ENCODE measurements around the gene CIRBP.

CIRBP gene

GRCh38 chr19:1223018-1223855 is 45.9 kb upstream of the CIRBP start:
- peak; percentile 68 for TF ChIP-seq CTCF (conservative IDR thresholded peaks at IDR 0.05; ENCODE audit: low read depth, low read length)
- H3K4me3 ChIP-seq (ENCODE audit: low read length) = no peak overlapping the region
- DNase-seq (ENCODE audit: low read depth) = no peak

GRCh38 chr19:1224047-1224825 is 44.9 kb upstream of the CIRBP start:
- H3K4me3 ChIP-seq (ENCODE audit: low read length) = no peak overlapping the region
- no peak for TF ChIP-seq CTCF (conservative IDR thresholded peaks at IDR 0.05; ENCODE audit: low read depth, low read length)
- DNase-seq (ENCODE audit: low read depth) = no peak

- no peak overlapping the region for H3K4me3 ChIP-seq (ENCODE audit: low read length)
- no peak for DNase-seq (ENCODE audit: low read depth)
- no peak for TF ChIP-seq CTCF (conservative IDR thresholded peaks at IDR 0.05; ENCODE audit: low read depth, low read length)
These were observed 44.3 kb upstream of the CIRBP start for GRCh38 chr19:1224847-1225246.

GRCh38 chr19:1225440-1226226 is 43.5 kb upstream of the CIRBP start:
- no peak for DNase-seq (ENCODE audit: low read depth)
- TF ChIP-seq CTCF (conservative IDR thresholded peaks at IDR 0.05; ENCODE audit: low read depth, low read length) = no peak
- no peak overlapping the region for H3K4me3 ChIP-seq (ENCODE audit: low read length)

- no peak for DNase-seq (ENCODE audit: low read depth)
- H3K4me3 ChIP-seq (ENCODE audit: low read length) = no peak overlapping the region
- TF ChIP-seq CTCF (conservative IDR thresholded peaks at IDR 0.05; ENCODE audit: low read depth, low read length) = no peak
These were observed 43.0 kb upstream of the CIRBP start for GRCh38 chr19:1226227-1226518.

GRCh38 chr19:1226522-1227303 is 42.4 kb upstream of the CIRBP start:
- DNase-seq (ENCODE audit: low read depth) = no peak
- H3K4me3 ChIP-seq (ENCODE audit: low read length) = no peak overlapping the region
- TF ChIP-seq CTCF (conservative IDR thresholded peaks at IDR 0.05; ENCODE audit: low read depth, low read length) = no peak
